ENCODE data around the gene EPHA3. TPM values are rescaled to one million over a fixed set of nuclear protein-coding genes. Genes with fewer than 3 reads are reported as not detected.

Gene EPHA3
- total and polyA plus RNA-seq, 2 donors from 2014 or later: 0.19 to 6.5 TPM

DNA sequence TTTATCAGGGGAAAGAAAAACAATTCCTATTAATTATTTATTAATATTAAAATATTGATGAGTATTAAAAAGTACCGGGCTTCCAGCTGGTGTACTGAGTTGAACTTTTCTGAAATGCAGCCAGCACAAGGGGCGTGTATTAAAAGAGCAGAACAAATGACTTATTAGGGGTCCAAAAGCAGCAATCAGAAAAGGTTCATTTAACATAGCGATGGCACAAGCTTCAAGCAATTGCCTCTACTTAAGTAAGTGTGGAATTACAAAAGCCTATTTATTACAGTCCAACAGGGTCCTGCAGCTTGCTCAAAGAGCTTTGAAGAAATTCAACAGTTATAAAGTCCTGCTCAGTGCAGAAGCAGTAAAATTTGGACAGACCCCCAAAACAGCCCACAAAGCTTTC lies 285.6 kb downstream of the EPHA3 start:
- H3K36me3 ChIP-seq (ENCODE audit: control insufficient read depth in 2 of 3, insufficient read depth in 3 of 3, low read length in 3 of 3): no peaks in the 10 kb centered on the region
- H3K27ac ChIP-seq (ENCODE audit: low read depth in 2 of 2, low read length in 2 of 2): no peak overlapping the region
- intact Hi-C loops (cut with DNase I): no loop called here
- H3K4me1 ChIP-seq (ENCODE audit: control insufficient read depth in 2 of 3, insufficient read depth in 2 of 3, low read depth in 1 of 3, low read length in 3 of 3): no peaks in the 10 kb centered on the region
- FAIRE-seq: no peak
- H3K9ac ChIP-seq (ENCODE audit: low read length in 3 of 3): no peak overlapping the region
- H3K27me3 ChIP-seq (ENCODE audit: control insufficient read depth, insufficient read depth, low read length): no peaks in the 10 kb centered on the region
- DNase-seq: peak in 2 of 5 donors; percentile 34 to 36
- TF ChIP-seq, protein P1, sequence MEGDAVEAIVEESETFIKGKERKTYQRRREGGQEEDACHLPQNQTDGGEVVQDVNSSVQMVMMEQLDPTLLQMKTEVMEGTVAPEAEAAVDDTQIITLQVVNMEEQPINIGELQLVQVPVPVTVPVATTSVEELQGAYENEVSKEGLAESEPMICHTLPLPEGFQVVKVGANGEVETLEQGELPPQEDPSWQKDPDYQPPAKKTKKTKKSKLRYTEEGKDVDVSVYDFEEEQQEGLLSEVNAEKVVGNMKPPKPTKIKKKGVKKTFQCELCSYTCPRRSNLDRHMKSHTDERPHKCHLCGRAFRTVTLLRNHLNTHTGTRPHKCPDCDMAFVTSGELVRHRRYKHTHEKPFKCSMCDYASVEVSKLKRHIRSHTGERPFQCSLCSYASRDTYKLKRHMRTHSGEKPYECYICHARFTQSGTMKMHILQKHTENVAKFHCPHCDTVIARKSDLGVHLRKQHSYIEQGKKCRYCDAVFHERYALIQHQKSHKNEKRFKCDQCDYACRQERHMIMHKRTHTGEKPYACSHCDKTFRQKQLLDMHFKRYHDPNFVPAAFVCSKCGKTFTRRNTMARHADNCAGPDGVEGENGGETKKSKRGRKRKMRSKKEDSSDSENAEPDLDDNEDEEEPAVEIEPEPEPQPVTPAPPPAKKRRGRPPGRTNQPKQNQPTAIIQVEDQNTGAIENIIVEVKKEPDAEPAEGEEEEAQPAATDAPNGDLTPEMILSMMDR (IDR thresholded peaks at IDR 0.05; ENCODE audit: borderline replicate concordance, extremely low read depth, insufficient read depth): no peak
- H3K4me3 ChIP-seq (ENCODE audit: low read length in 3 of 3): no peak overlapping the region
- no peaks in the 10 kb centered on the region for H3K9me3 ChIP-seq (ENCODE audit: control insufficient read depth in 2 of 3, insufficient read depth in 1 of 3, low read length in 3 of 3)

DNA sequence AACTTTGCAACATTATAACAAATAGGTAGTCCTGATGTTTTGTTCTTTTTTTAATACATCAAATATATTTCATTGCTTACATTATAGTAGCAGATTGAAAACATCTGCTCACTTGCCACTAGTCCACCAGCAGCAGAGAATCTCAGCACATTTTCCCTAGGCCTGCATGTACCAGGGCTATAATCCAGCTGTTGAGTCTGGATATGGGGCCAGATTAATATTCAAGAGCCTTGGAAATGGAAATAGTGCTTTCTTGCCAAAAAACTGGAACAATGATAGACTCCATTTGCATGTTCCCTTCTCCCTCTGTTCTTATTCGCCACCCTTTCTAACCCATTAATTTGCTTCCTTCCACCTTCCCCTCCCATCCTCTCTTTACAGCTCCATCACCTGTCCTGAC lies 288.0 kb downstream of the EPHA3 start:
- peak in 1 of 5 donors; percentile 51 for DNase-seq
- Histone ChIP-seq H3K4me3 (ENCODE audit: low read length in 3 of 3) (no peak overlapping the region), H3K27me3 (ENCODE audit: control insufficient read depth, insufficient read depth, low read length) (no peaks in the 10 kb centered on the region), H3K4me1 (ENCODE audit: control insufficient read depth in 2 of 3, insufficient read depth in 2 of 3, low read depth in 1 of 3, low read length in 3 of 3) (no peaks in the 10 kb centered on the region), H3K27ac (ENCODE audit: low read depth in 2 of 2, low read length in 2 of 2) (no peak overlapping the region), H3K9me3 (ENCODE audit: control insufficient read depth in 2 of 3, insufficient read depth in 1 of 3, low read length in 3 of 3) (no peaks in the 10 kb centered on the region), H3K9ac (ENCODE audit: low read length in 3 of 3) (no peak overlapping the region), H3K36me3 (ENCODE audit: control insufficient read depth in 2 of 3, insufficient read depth in 3 of 3, low read length in 3 of 3) (no peaks in the 10 kb centered on the region)
- intact Hi-C loops (cut with DNase I): no loop called here
- no peak for FAIRE-seq
- TF ChIP-seq, protein P1 (IDR thresholded peaks at IDR 0.05; ENCODE audit: borderline replicate concordance, extremely low read depth, insufficient read depth): no peak

DNA sequence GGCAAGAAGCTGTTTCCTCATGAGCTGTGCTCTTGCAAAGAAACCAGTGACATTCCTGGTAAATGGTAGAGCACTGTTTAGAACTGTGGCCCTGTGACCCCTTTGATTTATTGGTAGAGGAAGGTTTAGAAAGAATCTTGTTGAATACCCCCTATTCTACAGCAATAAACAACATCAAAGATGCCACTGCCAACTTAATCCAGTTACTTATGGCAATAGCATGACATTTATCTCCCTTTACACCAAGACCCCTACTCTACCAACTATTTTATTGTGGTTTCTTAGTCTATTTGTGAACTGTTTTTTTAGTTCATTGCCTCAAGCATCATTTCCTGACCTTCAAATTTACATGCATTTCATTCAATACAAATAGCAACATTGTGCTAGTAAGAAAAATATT lies 288.6 kb downstream of the EPHA3 start:
- Histone ChIP-seq H3K27ac (ENCODE audit: low read depth in 2 of 2, low read length in 2 of 2) (no peak overlapping the region), H3K27me3 (ENCODE audit: control insufficient read depth, insufficient read depth, low read length) (no peaks in the 10 kb centered on the region), H3K9me3 (ENCODE audit: control insufficient read depth in 2 of 3, insufficient read depth in 1 of 3, low read length in 3 of 3) (no peaks in the 10 kb centered on the region), H3K9ac (ENCODE audit: low read length in 3 of 3) (no peak overlapping the region), H3K4me3 (ENCODE audit: low read length in 3 of 3) (no peak overlapping the region), H3K4me1 (ENCODE audit: control insufficient read depth in 2 of 3, insufficient read depth in 2 of 3, low read depth in 1 of 3, low read length in 3 of 3) (no peaks in the 10 kb centered on the region), H3K36me3 (ENCODE audit: control insufficient read depth in 2 of 3, insufficient read depth in 3 of 3, low read length in 3 of 3) (no peaks in the 10 kb centered on the region)
- TF ChIP-seq, protein P1 (IDR thresholded peaks at IDR 0.05; ENCODE audit: borderline replicate concordance, extremely low read depth, insufficient read depth): no peak
- DNase-seq: no peak
- intact Hi-C loops (cut with DNase I): no loop called here
- FAIRE-seq: no peak

DNA sequence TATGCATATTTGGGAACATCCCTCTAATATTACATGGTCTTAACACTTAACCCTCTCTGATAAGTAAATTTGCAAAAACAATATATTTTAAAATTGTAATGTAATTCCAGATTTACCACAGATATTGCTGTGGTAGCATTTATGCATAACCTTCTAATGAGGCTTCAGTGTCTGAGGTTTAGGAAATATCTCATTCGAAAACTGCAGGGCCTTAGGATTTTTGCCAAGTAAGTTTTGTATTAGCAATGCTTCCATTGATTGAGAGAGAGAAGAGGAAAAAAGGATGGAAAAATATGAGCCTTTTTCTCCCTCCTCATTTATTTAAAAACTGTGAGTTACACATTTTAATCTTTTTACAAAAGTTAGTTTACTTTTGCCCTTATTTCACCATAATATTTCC lies 294.6 kb downstream of the EPHA3 start:
- H3K9ac ChIP-seq (ENCODE audit: low read length in 3 of 3): no peak overlapping the region
- H3K9me3 ChIP-seq (ENCODE audit: control insufficient read depth in 2 of 3, insufficient read depth in 1 of 3, low read length in 3 of 3): no peaks in the 10 kb centered on the region
- no peaks in the 10 kb centered on the region for H3K36me3 ChIP-seq (ENCODE audit: control insufficient read depth in 2 of 3, insufficient read depth in 3 of 3, low read length in 3 of 3)
- DNase-seq (no peak), FAIRE-seq (no peak)
- intact Hi-C loops (cut with DNase I): no loop called here
- H3K4me1 ChIP-seq (ENCODE audit: control insufficient read depth in 2 of 3, insufficient read depth in 2 of 3, low read depth in 1 of 3, low read length in 3 of 3): no peaks in the 10 kb centered on the region
- H3K4me3 ChIP-seq (ENCODE audit: low read length in 3 of 3): no peak overlapping the region
- H3K27me3 ChIP-seq (ENCODE audit: control insufficient read depth, insufficient read depth, low read length): no peaks in the 10 kb centered on the region
- H3K27ac ChIP-seq (ENCODE audit: low read depth in 2 of 2, low read length in 2 of 2): no peak overlapping the region
- TF ChIP-seq, protein P1 (IDR thresholded peaks at IDR 0.05; ENCODE audit: borderline replicate concordance, extremely low read depth, insufficient read depth): no peak

Data from kidney (tissue), 14 donors.